Activated CD4-positive, alpha-beta T cell treated with anti-CD3 and anti-CD28 coated beads for 1 hour (primary cell): ENCODE results near the gene PPP6R1.
"Not testable (repeated sequence)": the region's sequence is repeated elsewhere in the genome, so short reads cannot be mapped to it uniquely, and the experiment has no call there.

ENCODE experiments used
- DNase-seq: peaks from one replicate; pipeline ENCODE4 v3.0.0-alpha.2; 2020

Gene PPP6R1

GRCh38 chr19:55241935-55242464 lies 16.8 kb downstream of the PPP6R1 start:
- no peak for DNase-seq

- no peak for DNase-seq
Measured at GRCh38 chr19:55241143-55241934, 17.5 kb downstream of the PPP6R1 start.

- no peak for DNase-seq
Measured at GRCh38 chr19:55240713-55241020, 18.1 kb downstream of the PPP6R1 start.

GRCh38 chr19:55239004-55239403 lies 19.8 kb downstream of the PPP6R1 start:
- no peak for DNase-seq

- no peak for DNase-seq
Measured at GRCh38 chr19:55238030-55238429, 20.8 kb downstream of the PPP6R1 start.

- no peak for DNase-seq
Measured at GRCh38 chr19:55232986-55233385, 25.8 kb downstream of the PPP6R1 start.

- no peak for DNase-seq
Measured at GRCh38 chr19:55232286-55232602, 26.6 kb downstream of the PPP6R1 start.

GRCh38 chr19:55231391-55232285 lies 27.2 kb downstream of the PPP6R1 start:
- no peak for DNase-seq

GRCh38 chr19:55230780-55231179 lies 28.0 kb downstream of the PPP6R1 start:
- DNase-seq: no peak

- no peak for DNase-seq
Measured at GRCh38 chr19:55230329-55230728, 28.5 kb downstream of the PPP6R1 start.

- DNase-seq: no peak
Measured at GRCh38 chr19:55229789-55230182, 29.0 kb downstream of the PPP6R1 start.

GRCh38 chr19:55229145-55229788 lies 29.6 kb downstream of the PPP6R1 start:
- DNase-seq: no peak

GRCh38 chr19:55228403-55229031 lies 30.3 kb downstream of the PPP6R1 start, which contains the start of gene TMEM86B:
Gene TMEM86B (minus strand): TSS chr19:55228763. CDS start chr19:55228741, 22 bp downstream.
- no peak for DNase-seq

GRCh38 chr19:55228015-55228391 lies 30.8 kb downstream of the PPP6R1 start:
- no peak for DNase-seq

- no peak for DNase-seq
Measured at GRCh38 chr19:55227241-55228014, 31.4 kb downstream of the PPP6R1 start.

- no peak for DNase-seq
Measured at GRCh38 chr19:55226788-55227187, 32.0 kb downstream of the PPP6R1 start.

- no peak for DNase-seq
Measured at GRCh38 chr19:55226273-55226672, 32.5 kb downstream of the PPP6R1 start.

GRCh38 chr19:55225415-55225958 lies 33.3 kb downstream of the PPP6R1 start:
- DNase-seq: no peak

GRCh38 chr19:55224679-55225414 lies 34.0 kb downstream of the PPP6R1 start:
- DNase-seq: not testable (repeated sequence)

- no peak for DNase-seq
Measured at GRCh38 chr19:55224038-55224665, 34.7 kb downstream of the PPP6R1 start.
